Colon (tissue), 2 donors: ENCODE data around the gene MTRR.
"Not testable (repeated sequence)": the region's sequence is repeated elsewhere in the genome, so short reads cannot be mapped to it uniquely, and the experiment has no call there.

ENCODE experiments used
- FAIRE-seq: peaks from 2 replicates; lab custom pipeline; 2012; peaks lifted over from hg19 to GRCh38; lab: Jason Lieb, UNC
- donor health status: control.
- donor health status: control.

Gene MTRR

GRCh38 chr5:7897014-7897600 lies 28.2 kb downstream of the MTRR start:
- no peak for FAIRE-seq

- FAIRE-seq = no peak
These were observed 33.3 kb downstream of the MTRR start for GRCh38 chr5:7902201-7902600.

- FAIRE-seq = no peak
These were observed 34.0 kb downstream of the MTRR start for GRCh38 chr5:7902666-7903625.

- FAIRE-seq = no peak
These were observed 35.2 kb downstream of the MTRR start for GRCh38 chr5:7904170-7904569.

GRCh38 chr5:7907612-7908011 lies 38.7 kb downstream of the MTRR start:
- FAIRE-seq = no peak

DNA sequence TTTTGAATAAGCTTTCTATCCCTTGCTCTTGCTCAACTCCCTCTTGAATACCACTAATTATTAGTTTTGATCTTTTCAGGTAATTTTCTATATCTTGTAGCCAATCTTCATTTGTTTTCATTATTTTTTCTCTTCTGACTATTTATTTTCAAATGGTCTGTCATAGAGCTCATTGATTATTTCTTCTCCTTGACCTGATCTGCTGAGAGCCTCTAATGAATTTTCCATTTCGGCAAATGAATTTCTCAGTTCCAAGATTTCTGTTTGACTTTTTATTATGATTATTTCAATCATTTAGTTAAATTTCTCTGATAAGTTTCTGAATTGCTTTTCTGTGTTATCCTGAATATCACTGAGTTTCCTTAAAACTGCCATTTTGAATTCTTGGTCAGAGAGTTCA lies 39.4 kb downstream of the MTRR start:
- no peak for FAIRE-seq

GRCh38 chr5:7910738-7911428 lies 41.9 kb downstream of the MTRR start:
- FAIRE-seq = no peak

GRCh38 chr5:7911429-7911771 lies 42.5 kb downstream of the MTRR start:
- FAIRE-seq = not testable (repeated sequence)

DNA sequence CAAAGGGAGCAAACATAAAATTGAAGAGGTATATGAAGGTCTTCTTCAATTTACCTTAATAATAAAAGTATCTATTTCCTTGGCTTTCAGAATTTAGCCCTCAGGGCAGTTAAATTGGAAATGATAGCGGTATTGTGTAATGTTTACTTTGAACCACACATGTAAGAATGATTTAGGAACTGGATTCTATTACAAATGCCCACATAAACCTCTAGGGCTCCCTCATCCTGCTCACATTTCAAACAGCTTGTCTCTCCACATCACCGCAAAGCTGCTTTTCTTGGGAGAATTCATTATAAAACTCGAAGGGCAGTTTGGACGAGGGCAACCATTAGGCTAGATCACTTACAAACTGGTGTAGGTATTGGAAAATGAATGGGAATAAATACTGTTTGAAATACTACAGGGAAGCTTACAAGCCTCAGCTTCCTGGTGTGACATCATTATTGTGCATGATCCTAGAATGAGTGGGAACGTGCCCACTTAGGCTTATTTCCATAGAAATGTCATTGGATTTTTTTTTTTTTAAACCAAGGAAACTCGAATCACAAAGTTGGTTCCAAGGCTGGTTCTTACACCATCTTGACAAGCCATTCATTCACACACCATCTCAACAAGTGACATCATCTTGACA lies 47.3 kb downstream of the MTRR start:
- FAIRE-seq = no peak

DNA sequence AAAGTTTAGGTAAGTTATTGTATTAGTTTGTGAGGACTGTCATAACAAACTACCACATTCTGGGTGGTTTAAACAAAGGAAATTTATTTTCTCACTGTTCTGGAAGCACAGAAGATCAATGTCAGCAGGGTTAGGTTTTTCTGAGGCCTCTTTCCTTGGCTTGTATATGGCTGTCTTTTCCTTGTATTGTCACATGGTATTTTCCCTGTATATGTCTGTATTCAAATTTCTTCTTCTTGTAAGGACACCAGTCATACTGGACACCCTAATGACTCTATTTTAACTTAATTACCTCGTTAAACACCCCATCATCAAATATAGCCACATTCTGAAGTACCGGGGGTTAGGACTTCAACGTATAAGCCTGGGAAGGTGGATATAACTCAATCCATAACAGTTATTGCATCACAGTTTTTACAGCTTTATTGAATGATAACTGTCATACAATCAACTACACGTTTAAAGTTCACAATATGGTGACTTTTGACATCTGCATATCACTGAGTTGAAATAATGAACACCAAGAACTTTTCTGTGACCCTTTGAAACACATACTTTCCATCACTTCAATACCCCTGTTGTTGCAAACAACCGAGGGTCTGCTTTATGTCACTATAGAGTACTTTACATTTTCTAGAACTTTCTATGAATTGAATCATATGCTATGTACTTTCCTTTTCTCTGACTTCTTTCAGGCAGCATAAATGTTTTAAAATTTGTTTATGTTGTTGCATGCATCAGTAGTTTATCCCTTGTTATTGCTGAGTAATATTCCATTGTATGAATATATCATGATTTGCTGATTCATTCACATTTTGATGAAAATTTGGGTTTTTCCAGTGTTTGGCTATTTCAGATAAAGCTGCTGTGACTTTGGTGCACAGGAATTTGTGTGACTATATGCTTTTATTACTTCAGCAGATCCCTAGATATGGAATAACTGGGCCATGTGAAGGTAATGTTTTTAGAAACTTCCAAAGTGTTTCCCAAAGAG lies 48.5 kb downstream of the MTRR start:
- no peak for FAIRE-seq

GRCh38 chr5:7925961-7926695 lies 57.2 kb downstream of the MTRR start:
- FAIRE-seq = no peak

DNA sequence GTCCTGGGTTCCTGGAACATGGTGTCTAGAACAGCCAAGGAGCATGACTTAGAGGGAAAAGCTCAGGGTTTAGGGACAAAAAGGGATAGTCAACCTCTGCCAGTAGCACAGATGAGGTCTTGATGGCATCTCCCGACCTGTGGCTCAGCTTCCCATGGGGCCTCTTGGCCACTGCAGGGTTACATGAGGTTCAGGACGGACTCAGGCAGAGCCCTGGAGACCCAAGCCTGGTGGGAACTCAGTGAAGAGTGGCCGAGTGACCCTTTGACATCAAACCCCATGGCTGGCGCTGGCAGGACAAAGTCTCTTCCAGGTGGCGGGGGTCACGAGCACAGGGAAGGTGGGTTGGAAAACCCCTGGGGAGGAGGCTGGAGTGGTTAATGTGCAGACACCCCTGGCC lies 57.8 kb downstream of the MTRR start:
- FAIRE-seq = no peak

GRCh38 chr5:7927466-7928375 lies 58.8 kb downstream of the MTRR start:
- no peak for FAIRE-seq

GRCh38 chr5:7930011-7930410 lies 61.1 kb downstream of the MTRR start:
- FAIRE-seq = no peak

GRCh38 chr5:7941692-7942091 lies 72.7 kb downstream of the MTRR start:
- no peak for FAIRE-seq

DNA sequence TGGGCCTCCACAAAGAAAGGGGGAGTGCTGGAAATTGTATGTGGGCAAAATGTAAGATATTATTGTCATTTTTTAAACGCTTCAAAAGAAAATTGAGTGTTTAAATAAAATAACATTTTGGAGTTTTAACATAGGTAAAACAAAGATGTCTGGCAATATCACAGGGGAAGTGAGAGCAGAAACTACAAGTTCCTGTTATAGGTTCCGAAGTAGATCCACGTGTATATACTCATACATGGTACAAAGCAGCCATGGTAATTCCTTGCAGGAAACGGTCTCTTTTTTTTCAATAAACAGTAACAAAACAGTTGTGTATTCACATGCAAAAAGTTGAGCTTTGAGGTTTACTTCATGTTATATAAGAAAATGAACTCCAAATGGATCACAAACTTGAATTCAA lies 78.4 kb downstream of the MTRR start:
- FAIRE-seq = no peak
